ENCODE results near the gene SPINT2. TPM values are rescaled to one million over a fixed set of nuclear protein-coding genes. Genes with fewer than 3 reads are reported as not detected.
A peak's percentile ranks its signal among the peaks of the same experiment; 100 is the strongest.
"Not testable (repeated sequence)": the region's sequence is repeated elsewhere in the genome, so short reads cannot be mapped to it uniquely, and the experiment has no call there.

Gene SPINT2
- polyA plus RNA-seq, 2 of the 4 experiments (the other 2 are of a cell fraction) = 291 to 343 TPM

GRCh38 chr19:38228491-38229439 lies 35.6 kb upstream of the SPINT2 start:
- H3K4me3 ChIP-seq = peak overlapping the region; percentile 52
- TF ChIP-seq KDM1A (IDR thresholded peaks at IDR 0.05; ENCODE audit: low read depth) (0 out of 2 replicates have a peak, but pooled peaks have one; percentile 40), CEBPB (IDR thresholded peaks at IDR 0.05) (no peak), HDAC2 (IDR thresholded peaks at IDR 0.05) (0 out of 2 replicates have a peak, but pooled peaks have one; percentile 37), E2F6 (IDR thresholded peaks at IDR 0.05; ENCODE audit: borderline replicate concordance, low read depth) (0 out of 2 replicates have a peak, but pooled peaks have one; percentile 31)
- no peak for FAIRE-seq
- ChIA-PET CTCF (interaction anchor here (1.0 to 33.5 kb wide), 6 partner anchors 13 to 327 kb away, joined by 3 to 1052 read pairs (median 104); partner anchors contain the start of genes CATSPERG, KCNK6, PPP1R14A and SIPA1L3), POLR2A (no interaction called here)
- ATAC-seq = no peak
- H3K4me1 ChIP-seq = peaks cover 22% of the 10 kb centered on the region
- H3K27ac ChIP-seq = peak overlapping the region in 1 of 2 experiments; percentile 67; a peak in 3 of 6 replicates
- H3K9me3 ChIP-seq = no peaks in the 10 kb centered on the region
- 2% methylated on average over 57 of the region's 80 CpGs for WGBS (ENCODE audit: missing lambda C conversion rate)
- DNase-seq (ENCODE audit: low read depth in 1 of 2, low spot score in 1 of 2) = no peak
- H3K4me2 ChIP-seq = peak overlapping the region; percentile 100

GRCh38 chr19:38229585-38230073 lies 34.7 kb upstream of the SPINT2 start:
- DNase-seq (ENCODE audit: low read depth in 1 of 2, low spot score in 1 of 2) (peak; percentile 89 to 93), FAIRE-seq (peak; percentile 18), ATAC-seq (peak; percentile 49 to 79)
- H3K4me1 ChIP-seq = peaks cover 25% of the 10 kb centered on the region
- POLR2A ChIA-PET = no interaction called here
- H3K4me3 ChIP-seq = peak overlapping the region; percentile 52
- no peaks in the 10 kb centered on the region for H3K9me3 ChIP-seq
- 2% methylated on average over 30 of the region's 54 CpGs for WGBS (ENCODE audit: missing lambda C conversion rate)
- peak overlapping the region in 1 of 2 experiments; percentile 67; a peak in 3 of 6 replicates for H3K27ac ChIP-seq
- peak overlapping the region; percentile 100 for H3K4me2 ChIP-seq
- CTCF ChIA-PET = interaction anchor here (1.4 to 33.5 kb wide), 6 partner anchors 22 to 328 kb away, joined by 4 to 1052 read pairs (median 104); partner anchors contain the start of genes CATSPERG, GGN, KCNK6 and PPP1R14A
- no peak for TF ChIP-seq KDM5A (IDR thresholded peaks at IDR 0.05)
- TF ChIP-seq BCL3 (IDR thresholded peaks at IDR 0.05) = no peak
- no peak for TF ChIP-seq CHD4 (IDR thresholded peaks at IDR 0.05; ENCODE audit: borderline replicate concordance)
- TF ChIP-seq ZNF302 (CRISPR knock-in tag; IDR thresholded peaks at IDR 0.05) = no peak
- no peak for TF ChIP-seq RNF2 (IDR thresholded peaks at IDR 0.05; ENCODE audit: borderline replicate concordance, low read depth)
- TF ChIP-seq KDM1A (IDR thresholded peaks at IDR 0.05; ENCODE audit: low read depth) = peak; percentile 96
- no peak for TF ChIP-seq BHLHE40 (IDR thresholded peaks at IDR 0.05; ENCODE audit: low read depth, low read length)
- TF ChIP-seq MAX (IDR thresholded peaks at IDR 0.05) = peak; percentile 54; the same call in 1 of the 2 replicates
- no peak for TF ChIP-seq HMGXB4 (CRISPR knock-in tag; IDR thresholded peaks at IDR 0.05; ENCODE audit: borderline replicate concordance)
- TF ChIP-seq RAD21 (conservative IDR thresholded peaks at IDR 0.05 in 1 of 2, IDR thresholded peaks at IDR 0.05 in 1 of 2) = no peak
- no peak for TF ChIP-seq HEYL (CRISPR knock-in tag; IDR thresholded peaks at IDR 0.05)
- TF ChIP-seq RCOR1 (IDR thresholded peaks at IDR 0.05; ENCODE audit: low read depth, low read length) = peak; percentile 86

- CTCF ChIA-PET = interaction anchor here (0.7 to 33.5 kb wide), 10 partner anchors 13 to 329 kb away, joined by 3 to 1052 read pairs (median 4); partner anchors contain the start of genes CATSPERG, GGN, KCNK6 and PPP1R14A
- 57% methylated on average over 3 of the region's 3 CpGs for WGBS (ENCODE audit: missing lambda C conversion rate)
- H3K27ac ChIP-seq; H3K9me3 ChIP-seq; H3K4me2 ChIP-seq; DNase-seq (ENCODE audit: low read depth in 1 of 2, low spot score in 1 of 2); POLR2A ChIA-PET; FAIRE-seq; H3K4me3 ChIP-seq; ATAC-seq: not testable (repeated sequence)
- H3K4me1 ChIP-seq = peaks cover 25% of the 10 kb centered on the region
Observed at GRCh38 chr19:38230506-38231133, 33.8 kb upstream of the SPINT2 start.
